K562 (cell line): Measurements from ENCODE around the gene ANKRD11. TPM values are rescaled to one million over a fixed set of nuclear protein-coding genes. Genes with fewer than 3 reads are reported as not detected.

Source experiments
- FOXA1 ChIP-seq: fragments of 450-650 bp; IDR thresholded peaks from 2 replicates; pipeline ENCODE4 v1.6.1; 2016; ENCODE audit warnings: mild to moderate bottlenecking, borderline replicate concordance
- HNRNPUL1 ChIP-seq: fragments of 200-400 bp; formaldehyde crosslinking; IDR thresholded peaks from 2 replicates; pipeline ENCODE4 v1.6.1; 2017; ENCODE audit warnings: low read length
- MIER1 ChIP-seq: fragments of 450-650 bp; IDR thresholded peaks from 2 replicates; pipeline ENCODE4 v1.6.1; 2016; ENCODE audit warnings: antibody characterized with exemption, mild to moderate bottlenecking, low read depth
- MTA2 ChIP-seq: fragments of 450-650 bp; IDR thresholded peaks from 2 replicates; pipeline ENCODE4 v1.6.1; 2016; ENCODE audit warnings: low read depth
- POLR2B ChIP-seq: fragments of 450-650 bp; IDR thresholded peaks from 2 replicates; pipeline ENCODE4 v1.6.1; 2018; ENCODE audit warnings: low read depth; ENCODE audit not compliant: partially characterized antibody
- SIN3A ChIP-seq, 2 experiments: fragments of 150-350 bp in 1 of 2; IDR thresholded peaks; 2 replicates each; pipeline ENCODE4 v1.6.1; 2011 to 2016; ENCODE audit warnings: borderline replicate concordance in 2 of 2, low read depth in 2 of 2, low read length in 2 of 2, mild to moderate bottlenecking in 2 of 2, moderate library complexity in 2 of 2; ENCODE audit not compliant: control insufficient read depth in 1 of 2
- SOX6 ChIP-seq: fragments of 450-650 bp; IDR thresholded peaks from 2 replicates; pipeline ENCODE4 v1.6.1; 2014; ENCODE audit warnings: mild to moderate bottlenecking
- ZNF124 ChIP-seq: sonication (generic); formaldehyde crosslinking; IDR thresholded peaks from 2 replicates; pipeline ENCODE4 v1.8.1; 2022; ENCODE audit warnings: missing genetic modification reagents
- ZNF586 ChIP-seq: fragments of 450-650 bp; formaldehyde crosslinking; conservative IDR thresholded peaks from 2 replicates; pipeline ENCODE4 v1.4.0; 2020; ENCODE audit warnings: mild to moderate bottlenecking, moderate library complexity
- polyA plus RNA-seq, 8 experiments: library from polyadenylated mRNA; depleted of rRNA in 4 of 8; stranded (reverse) in 5 of 8; unstranded in 3 of 8; fragments of >200 nt; fragmentation: Nextera tagmentation in 2 of 8; fragmentation: Illumina TruSeq in 1 of 8; extraction: Ambion mirVana in 2 of 8; extraction: Trizol in 1 of 8; gene quantifications; 2 replicates each; pipeline versions ENCODE4 v1.2.1 to v1.2.3, GENCODE V29; 2011 to 2014; ENCODE audit warnings: inconsistent platforms in 1 of 8, missing spikeins in 1 of 8
- total RNA-seq, 7 experiments: library from RNA; depleted of rRNA in 6 of 7; stranded (reverse); fragments of >200 nt in 6 of 7; fragmentation: Illumina TruSeq in 2 of 7; extraction: Trizol in 2 of 7; gene quantifications; 2 replicates each; pipeline versions ENCODE4 v1.2.1 to v1.2.3, GENCODE V29; 2011 to 2021; ENCODE audit warnings: low replicate concordance in 1 of 7
- TF ChIP-seq, protein P1 (sequence below): fragments of 250-450 bp; sonication (Bioruptor Pico); IDR thresholded peaks from 2 replicates; pipeline ENCODE4 v1.4.0; 2020; ENCODE audit warnings: mild to moderate bottlenecking, moderate library complexity
- TF ChIP-seq, protein P2 (sequence below): conservative IDR thresholded peaks from 2 replicates; pipeline ENCODE4 v1.6.1; 2011; ENCODE audit warnings: low read depth, mild to moderate bottlenecking, low read length; ENCODE audit not compliant: control insufficient read depth
- TF ChIP-seq, protein P3 (sequence below), 2 experiments: fragments of 450-650 bp in 1 of 2; sonication (generic) in 1 of 2; formaldehyde crosslinking; conservative IDR thresholded peaks; 2 replicates each; pipeline versions ENCODE4 v1.4.0 to v1.8.1; 2020 to 2022; ENCODE audit warnings: mild to moderate bottlenecking in 1 of 2, missing genetic modification reagents in 1 of 2
- TF ChIP-seq, protein P4 (sequence below): fragments of 450-650 bp; IDR thresholded peaks from 2 replicates; pipeline ENCODE4 v1.6.1; 2017; ENCODE audit warnings: antibody characterized with exemption, mild to moderate bottlenecking
- TF ChIP-seq, protein P5 (sequence below): sonication (generic); formaldehyde crosslinking; IDR thresholded peaks from 2 replicates; pipeline ENCODE4 v1.8.1; 2023; ENCODE audit warnings: mild to moderate bottlenecking, missing genetic modification reagents

Gene ANKRD11
- total and polyA plus RNA-seq, 9 of the 15 experiments (the other 6 are each of a cell fraction or from before 2014, with no cell fraction given) = 4.7 to 126 (median 31.7) TPM

DNA sequence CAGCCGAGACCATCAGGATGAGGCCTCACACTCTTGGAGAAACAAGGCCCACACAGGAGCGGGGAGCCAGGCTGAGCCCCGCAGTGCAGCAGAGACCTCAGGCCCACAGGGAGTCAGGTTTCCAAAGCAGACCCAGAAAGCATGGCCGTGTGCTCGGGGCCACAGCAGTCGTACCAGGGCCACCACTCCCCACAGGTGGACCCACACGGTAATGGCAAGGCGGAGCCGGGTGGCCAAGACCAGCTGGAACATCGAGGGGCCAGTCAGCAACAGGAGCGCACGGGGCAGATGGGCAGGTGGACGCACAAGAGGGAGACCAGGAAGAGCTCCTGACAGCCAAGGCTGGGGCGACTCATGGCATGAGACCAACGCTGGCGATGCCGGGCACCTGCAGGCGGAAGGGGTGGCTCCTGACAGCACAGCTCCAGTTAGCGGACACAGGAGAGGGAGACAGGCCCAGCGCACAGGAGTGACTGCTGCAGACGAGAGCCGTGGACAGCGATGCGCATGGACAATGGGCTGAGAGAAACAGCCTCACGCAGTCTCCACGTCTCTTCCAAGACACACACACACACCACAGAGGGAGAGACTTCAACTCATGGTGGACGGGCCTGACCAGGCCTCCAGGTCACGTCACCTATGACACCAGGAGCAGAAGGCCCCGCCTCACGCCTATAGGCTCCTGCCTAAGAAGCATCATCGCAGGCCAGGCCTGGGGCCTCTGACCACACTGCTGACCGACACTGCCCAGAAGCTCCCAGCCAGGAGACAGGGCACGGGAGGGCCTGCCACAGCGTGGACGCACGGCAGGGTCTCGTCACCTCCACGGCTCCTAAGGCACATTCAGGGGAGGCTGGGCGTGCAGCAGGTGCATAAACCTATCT, 214.3 kb downstream of the ANKRD11 start (continued):
- TF ChIP-seq, protein P1, sequence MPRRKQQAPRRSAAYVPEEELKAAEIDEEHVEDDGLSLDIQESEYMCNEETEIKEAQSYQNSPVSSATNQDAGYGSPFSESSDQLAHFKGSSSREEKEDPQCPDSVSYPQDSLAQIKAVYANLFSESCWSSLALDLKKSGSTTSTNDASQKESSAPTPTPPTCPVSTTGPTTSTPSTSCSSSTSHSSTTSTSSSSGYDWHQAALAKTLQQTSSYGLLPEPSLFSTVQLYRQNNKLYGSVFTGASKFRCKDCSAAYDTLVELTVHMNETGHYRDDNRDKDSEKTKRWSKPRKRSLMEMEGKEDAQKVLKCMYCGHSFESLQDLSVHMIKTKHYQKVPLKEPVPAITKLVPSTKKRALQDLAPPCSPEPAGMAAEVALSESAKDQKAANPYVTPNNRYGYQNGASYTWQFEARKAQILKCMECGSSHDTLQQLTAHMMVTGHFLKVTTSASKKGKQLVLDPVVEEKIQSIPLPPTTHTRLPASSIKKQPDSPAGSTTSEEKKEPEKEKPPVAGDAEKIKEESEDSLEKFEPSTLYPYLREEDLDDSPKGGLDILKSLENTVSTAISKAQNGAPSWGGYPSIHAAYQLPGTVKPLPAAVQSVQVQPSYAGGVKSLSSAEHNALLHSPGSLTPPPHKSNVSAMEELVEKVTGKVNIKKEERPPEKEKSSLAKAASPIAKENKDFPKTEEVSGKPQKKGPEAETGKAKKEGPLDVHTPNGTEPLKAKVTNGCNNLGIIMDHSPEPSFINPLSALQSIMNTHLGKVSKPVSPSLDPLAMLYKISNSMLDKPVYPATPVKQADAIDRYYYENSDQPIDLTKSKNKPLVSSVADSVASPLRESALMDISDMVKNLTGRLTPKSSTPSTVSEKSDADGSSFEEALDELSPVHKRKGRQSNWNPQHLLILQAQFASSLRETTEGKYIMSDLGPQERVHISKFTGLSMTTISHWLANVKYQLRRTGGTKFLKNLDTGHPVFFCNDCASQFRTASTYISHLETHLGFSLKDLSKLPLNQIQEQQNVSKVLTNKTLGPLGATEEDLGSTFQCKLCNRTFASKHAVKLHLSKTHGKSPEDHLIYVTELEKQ (CRISPR knock-in tag) = no peak
- TF ChIP-seq, protein P2, sequence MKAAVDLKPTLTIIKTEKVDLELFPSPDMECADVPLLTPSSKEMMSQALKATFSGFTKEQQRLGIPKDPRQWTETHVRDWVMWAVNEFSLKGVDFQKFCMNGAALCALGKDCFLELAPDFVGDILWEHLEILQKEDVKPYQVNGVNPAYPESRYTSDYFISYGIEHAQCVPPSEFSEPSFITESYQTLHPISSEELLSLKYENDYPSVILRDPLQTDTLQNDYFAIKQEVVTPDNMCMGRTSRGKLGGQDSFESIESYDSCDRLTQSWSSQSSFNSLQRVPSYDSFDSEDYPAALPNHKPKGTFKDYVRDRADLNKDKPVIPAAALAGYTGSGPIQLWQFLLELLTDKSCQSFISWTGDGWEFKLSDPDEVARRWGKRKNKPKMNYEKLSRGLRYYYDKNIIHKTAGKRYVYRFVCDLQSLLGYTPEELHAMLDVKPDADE = no peak
- TF ChIP-seq ZNF124 (CRISPR knock-in tag) = no peak
- no peak for TF ChIP-seq FOXA1
- TF ChIP-seq, protein P3, sequence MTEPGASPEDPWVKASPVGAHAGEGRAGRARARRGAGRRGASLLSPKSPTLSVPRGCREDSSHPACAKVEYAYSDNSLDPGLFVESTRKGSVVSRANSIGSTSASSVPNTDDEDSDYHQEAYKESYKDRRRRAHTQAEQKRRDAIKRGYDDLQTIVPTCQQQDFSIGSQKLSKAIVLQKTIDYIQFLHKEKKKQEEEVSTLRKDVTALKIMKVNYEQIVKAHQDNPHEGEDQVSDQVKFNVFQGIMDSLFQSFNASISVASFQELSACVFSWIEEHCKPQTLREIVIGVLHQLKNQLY (CRISPR knock-in tag; conservative IDR thresholded peaks at IDR 0.05) = no peak
- peak; percentile 12 for TF ChIP-seq POLR2B
- TF ChIP-seq HNRNPUL1 = no peak
- TF ChIP-seq ZNF586 = no peak
- no peak for TF ChIP-seq MIER1
- TF ChIP-seq SIN3A (IDR thresholded peaks at IDR 0.05; ENCODE audit: borderline replicate concordance in 2 of 2, control insufficient read depth in 1 of 2, low read depth in 2 of 2, low read length in 2 of 2) = no peak
- TF ChIP-seq, protein P4, sequence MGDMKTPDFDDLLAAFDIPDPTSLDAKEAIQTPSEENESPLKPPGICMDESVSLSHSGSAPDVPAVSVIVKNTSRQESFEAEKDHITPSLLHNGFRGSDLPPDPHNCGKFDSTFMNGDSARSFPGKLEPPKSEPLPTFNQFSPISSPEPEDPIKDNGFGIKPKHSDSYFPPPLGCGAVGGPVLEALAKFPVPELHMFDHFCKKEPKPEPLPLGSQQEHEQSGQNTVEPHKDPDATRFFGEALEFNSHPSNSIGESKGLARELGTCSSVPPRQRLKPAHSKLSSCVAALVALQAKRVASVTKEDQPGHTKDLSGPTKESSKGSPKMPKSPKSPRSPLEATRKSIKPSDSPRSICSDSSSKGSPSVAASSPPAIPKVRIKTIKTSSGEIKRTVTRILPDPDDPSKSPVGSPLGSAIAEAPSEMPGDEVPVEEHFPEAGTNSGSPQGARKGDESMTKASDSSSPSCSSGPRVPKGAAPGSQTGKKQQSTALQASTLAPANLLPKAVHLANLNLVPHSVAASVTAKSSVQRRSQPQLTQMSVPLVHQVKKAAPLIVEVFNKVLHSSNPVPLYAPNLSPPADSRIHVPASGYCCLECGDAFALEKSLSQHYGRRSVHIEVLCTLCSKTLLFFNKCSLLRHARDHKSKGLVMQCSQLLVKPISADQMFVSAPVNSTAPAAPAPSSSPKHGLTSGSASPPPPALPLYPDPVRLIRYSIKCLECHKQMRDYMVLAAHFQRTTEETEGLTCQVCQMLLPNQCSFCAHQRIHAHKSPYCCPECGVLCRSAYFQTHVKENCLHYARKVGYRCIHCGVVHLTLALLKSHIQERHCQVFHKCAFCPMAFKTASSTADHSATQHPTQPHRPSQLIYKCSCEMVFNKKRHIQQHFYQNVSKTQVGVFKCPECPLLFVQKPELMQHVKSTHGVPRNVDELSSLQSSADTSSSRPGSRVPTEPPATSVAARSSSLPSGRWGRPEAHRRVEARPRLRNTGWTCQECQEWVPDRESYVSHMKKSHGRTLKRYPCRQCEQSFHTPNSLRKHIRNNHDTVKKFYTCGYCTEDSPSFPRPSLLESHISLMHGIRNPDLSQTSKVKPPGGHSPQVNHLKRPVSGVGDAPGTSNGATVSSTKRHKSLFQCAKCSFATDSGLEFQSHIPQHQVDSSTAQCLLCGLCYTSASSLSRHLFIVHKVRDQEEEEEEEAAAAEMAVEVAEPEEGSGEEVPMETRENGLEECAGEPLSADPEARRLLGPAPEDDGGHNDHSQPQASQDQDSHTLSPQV = no peak
- no peak for TF ChIP-seq MTA2
- TF ChIP-seq, protein P5, sequence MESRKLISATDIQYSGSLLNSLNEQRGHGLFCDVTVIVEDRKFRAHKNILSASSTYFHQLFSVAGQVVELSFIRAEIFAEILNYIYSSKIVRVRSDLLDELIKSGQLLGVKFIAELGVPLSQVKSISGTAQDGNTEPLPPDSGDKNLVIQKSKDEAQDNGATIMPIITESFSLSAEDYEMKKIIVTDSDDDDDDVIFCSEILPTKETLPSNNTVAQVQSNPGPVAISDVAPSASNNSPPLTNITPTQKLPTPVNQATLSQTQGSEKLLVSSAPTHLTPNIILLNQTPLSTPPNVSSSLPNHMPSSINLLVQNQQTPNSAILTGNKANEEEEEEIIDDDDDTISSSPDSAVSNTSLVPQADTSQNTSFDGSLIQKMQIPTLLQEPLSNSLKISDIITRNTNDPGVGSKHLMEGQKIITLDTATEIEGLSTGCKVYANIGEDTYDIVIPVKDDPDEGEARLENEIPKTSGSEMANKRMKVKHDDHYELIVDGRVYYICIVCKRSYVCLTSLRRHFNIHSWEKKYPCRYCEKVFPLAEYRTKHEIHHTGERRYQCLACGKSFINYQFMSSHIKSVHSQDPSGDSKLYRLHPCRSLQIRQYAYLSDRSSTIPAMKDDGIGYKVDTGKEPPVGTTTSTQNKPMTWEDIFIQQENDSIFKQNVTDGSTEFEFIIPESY (CRISPR knock-in tag) = peak; percentile 29; the same call in 1 of the 2 replicates
- no peak for TF ChIP-seq SOX6
